Mesothelial cell of epicardium (in vitro differentiated cells): ENCODE data around the gene RABGGTA. TPM values are rescaled to one million over a fixed set of nuclear protein-coding genes. Genes with fewer than 3 reads are reported as not detected.
A peak's percentile ranks its signal among the peaks of the same experiment; 100 is the strongest.

Experiments
- DNase-seq, 2 experiments: peaks; one replicate each; pipeline ENCODE4 v3.0.0; 2021; ENCODE audit warnings: low spot score in 2 of 2; ENCODE audit not compliant: unreplicated experiment in 2 of 2
- H3K27ac Mint-ChIP-seq: 2 replicates; pipeline ENCODE4 v1.8.0; 2021; ENCODE audit warnings: mixed read lengths
- H3K27me3 Mint-ChIP-seq: 2 replicates; pipeline ENCODE4 v1.8.0; 2021; ENCODE audit warnings: low read depth, mixed read lengths
- H3K36me3 Mint-ChIP-seq: 2 replicates; pipeline ENCODE4 v1.8.0; 2021; ENCODE audit warnings: mixed read lengths
- H3K4me1 Mint-ChIP-seq: 2 replicates; pipeline ENCODE4 v1.8.0; 2021; ENCODE audit warnings: mixed read lengths
- H3K4me3 Mint-ChIP-seq: 2 replicates; pipeline ENCODE4 v1.8.0; 2021; ENCODE audit warnings: mild to moderate bottlenecking, moderate library complexity, mixed read lengths
- H3K9me3 Mint-ChIP-seq: 2 replicates; pipeline ENCODE4 v1.8.0; 2021; ENCODE audit warnings: mixed read lengths
- total RNA-seq: library from RNA; stranded (reverse); gene quantifications from 3 replicates; pipeline ENCODE4 v1.2.1, GENCODE V29; 2021
- TF ChIP-seq, protein P1 (sequence below): fragments of 200-600 bp; sonication (generic); IDR thresholded peaks from one replicate; pipeline ENCODE4 v1.5.0; 2021; ENCODE audit warnings: antibody characterized with exemption; ENCODE audit not compliant: unreplicated experiment

RABGGTA gene
- total RNA-seq, 1 donor from 2014 or later: 28.7 TPM

DNA sequence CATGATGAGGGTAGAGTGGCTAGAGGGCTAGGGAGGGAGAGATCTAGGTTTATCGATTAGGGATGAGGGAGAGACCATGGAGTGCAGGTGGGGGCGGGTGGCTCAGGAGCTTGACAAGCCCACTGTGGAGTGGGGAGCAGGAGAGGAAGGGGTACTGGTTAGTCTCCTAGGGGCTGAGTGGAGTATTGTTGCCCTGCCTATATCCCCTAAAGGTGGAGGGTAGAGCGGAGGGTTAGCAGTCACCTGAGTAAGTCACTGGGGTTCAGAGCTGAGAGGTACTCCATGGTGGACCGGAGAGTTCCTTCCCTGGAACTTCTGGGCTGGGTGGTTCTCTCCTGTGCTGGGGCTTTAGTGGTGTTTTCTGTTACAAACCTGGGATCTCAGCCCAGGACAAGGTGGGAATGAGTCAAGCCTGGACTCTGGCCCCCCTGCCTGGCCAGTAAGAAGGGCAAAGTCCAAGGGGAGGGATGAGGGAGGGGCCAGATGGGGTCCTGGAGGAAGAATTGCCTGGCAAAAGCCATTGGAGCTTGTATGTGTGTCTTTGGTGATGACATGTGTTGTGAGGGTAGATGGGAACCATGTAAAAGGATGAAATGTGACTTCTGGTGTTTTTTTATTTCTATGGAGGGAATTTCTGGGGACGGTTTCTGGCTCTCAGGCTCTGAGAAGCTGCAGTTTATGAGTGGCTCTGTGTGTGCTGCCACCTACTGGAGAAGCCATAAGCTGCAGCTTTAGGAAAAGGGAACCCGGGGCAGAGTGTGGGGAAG, 36.4 kb upstream of the RABGGTA start, which contains the start of gene CIDEB:
Gene CIDEB (minus strand): TSS at position 403 of the 767 bp plus-strand sequence. CDS start 119 bp downstream, at position 284.
- H3K9me3 Mint-ChIP-seq: no peaks in the 10 kb centered on the region
- DNase-seq: peak in 1 of 2 experiments; percentile 72
- TF ChIP-seq, protein P1, sequence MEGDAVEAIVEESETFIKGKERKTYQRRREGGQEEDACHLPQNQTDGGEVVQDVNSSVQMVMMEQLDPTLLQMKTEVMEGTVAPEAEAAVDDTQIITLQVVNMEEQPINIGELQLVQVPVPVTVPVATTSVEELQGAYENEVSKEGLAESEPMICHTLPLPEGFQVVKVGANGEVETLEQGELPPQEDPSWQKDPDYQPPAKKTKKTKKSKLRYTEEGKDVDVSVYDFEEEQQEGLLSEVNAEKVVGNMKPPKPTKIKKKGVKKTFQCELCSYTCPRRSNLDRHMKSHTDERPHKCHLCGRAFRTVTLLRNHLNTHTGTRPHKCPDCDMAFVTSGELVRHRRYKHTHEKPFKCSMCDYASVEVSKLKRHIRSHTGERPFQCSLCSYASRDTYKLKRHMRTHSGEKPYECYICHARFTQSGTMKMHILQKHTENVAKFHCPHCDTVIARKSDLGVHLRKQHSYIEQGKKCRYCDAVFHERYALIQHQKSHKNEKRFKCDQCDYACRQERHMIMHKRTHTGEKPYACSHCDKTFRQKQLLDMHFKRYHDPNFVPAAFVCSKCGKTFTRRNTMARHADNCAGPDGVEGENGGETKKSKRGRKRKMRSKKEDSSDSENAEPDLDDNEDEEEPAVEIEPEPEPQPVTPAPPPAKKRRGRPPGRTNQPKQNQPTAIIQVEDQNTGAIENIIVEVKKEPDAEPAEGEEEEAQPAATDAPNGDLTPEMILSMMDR: peak; percentile 82
- peaks cover 2% of the 10 kb centered on the region for H3K4me1 Mint-ChIP-seq
- H3K36me3 Mint-ChIP-seq: peaks cover 26% of the 10 kb centered on the region
- H3K4me3 Mint-ChIP-seq: no peak within 1 kb of the TSS
- H3K27ac Mint-ChIP-seq: no peak within 1 kb of the TSS
- no peaks in the 10 kb centered on the region for H3K27me3 Mint-ChIP-seq

DNA sequence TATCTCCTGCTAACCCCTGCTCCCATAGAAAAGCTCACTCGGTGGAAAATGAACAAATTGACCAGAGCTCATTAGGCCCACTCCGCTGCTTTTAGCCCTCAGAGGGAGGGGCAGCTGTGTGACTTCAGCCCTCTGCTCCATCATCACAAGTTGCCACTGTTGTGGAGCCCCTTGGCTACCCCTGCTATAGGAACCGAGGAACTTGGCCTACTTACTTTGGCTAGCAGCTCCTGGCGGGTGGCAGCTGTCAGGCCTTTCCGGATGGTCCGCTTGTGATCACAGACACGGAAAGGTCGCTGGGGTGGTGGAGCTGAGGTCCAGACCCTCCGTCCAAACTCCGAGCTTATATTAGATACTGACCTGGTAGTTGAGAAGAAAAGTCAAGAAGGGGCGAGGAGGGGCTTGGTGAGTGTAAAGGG, 35.8 kb upstream of the RABGGTA start:
- H3K36me3 Mint-ChIP-seq: peaks cover 27% of the 10 kb centered on the region
- no peak overlapping the region for H3K4me3 Mint-ChIP-seq
- H3K4me1 Mint-ChIP-seq: peaks cover 2% of the 10 kb centered on the region
- no peaks in the 10 kb centered on the region for H3K27me3 Mint-ChIP-seq
- no peak overlapping the region for H3K27ac Mint-ChIP-seq
- DNase-seq: no peak
- H3K9me3 Mint-ChIP-seq: no peaks in the 10 kb centered on the region
- TF ChIP-seq, protein P1: no peak

DNA sequence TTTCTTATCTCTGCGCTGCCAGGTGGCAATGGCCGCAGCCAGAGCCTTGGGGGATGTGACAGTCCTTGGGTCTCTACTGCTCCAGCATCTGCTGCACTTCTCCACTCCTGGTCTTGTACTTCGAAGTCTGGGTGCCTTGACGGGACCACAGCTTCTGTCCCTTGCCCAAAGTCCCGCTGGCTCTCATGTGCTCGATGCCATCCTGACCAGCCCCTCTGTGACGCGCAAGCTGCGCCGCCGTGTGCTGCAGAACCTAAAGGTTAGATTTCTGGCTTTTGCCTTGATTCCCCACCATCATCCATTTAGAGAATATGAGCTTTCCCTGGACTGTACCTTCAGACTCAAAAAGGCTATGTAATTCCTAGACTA, 32.6 kb upstream of the RABGGTA start:
- no peak for DNase-seq
- no peaks in the 10 kb centered on the region for H3K9me3 Mint-ChIP-seq
- TF ChIP-seq, protein P1: no peak
- peaks cover 21% of the 10 kb centered on the region for H3K4me1 Mint-ChIP-seq
- peaks cover 27% of the 10 kb centered on the region for H3K36me3 Mint-ChIP-seq
- H3K27me3 Mint-ChIP-seq: no peaks in the 10 kb centered on the region
- H3K27ac Mint-ChIP-seq: no peak overlapping the region
- no peak overlapping the region for H3K4me3 Mint-ChIP-seq

DNA sequence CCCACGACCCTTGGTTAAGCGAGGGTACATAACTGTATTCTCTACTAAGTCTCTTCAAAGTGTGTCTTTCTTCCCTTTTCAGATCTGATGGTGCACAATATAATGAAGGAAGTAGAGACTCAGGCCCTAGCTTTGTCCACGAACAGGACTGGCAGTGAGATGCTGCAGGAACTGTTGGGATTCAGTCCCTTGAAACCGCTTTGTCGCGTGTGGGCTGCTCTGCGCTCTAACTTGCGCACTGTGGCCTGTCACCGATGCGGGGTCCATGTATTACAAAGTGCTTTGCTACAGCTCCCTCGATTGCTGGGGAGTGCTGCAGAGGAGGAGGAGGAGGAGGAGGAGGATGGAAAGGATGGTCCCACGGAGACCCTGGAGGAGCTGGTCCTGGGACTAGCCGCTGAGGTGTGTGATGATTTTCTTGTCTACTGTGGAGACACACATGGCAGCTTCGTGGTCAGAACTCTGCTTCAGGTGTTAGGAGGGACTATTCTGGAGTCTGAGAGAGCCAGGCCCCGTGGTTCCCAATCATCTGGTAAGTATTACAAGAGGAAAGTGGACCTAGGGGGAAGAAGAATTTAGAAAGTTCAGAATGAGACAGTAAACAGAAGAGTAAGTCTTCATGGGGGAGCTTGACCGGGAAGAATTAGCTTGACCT, 29.1 kb upstream of the RABGGTA start:
- peaks cover 36% of the 10 kb centered on the region for H3K4me1 Mint-ChIP-seq
- DNase-seq: no peak
- H3K27ac Mint-ChIP-seq: peak overlapping the region; percentile 76
- H3K36me3 Mint-ChIP-seq: peaks cover 20% of the 10 kb centered on the region
- H3K9me3 Mint-ChIP-seq: no peaks in the 10 kb centered on the region
- TF ChIP-seq, protein P1: no peak
- peak overlapping the region; percentile 97 for H3K4me3 Mint-ChIP-seq
- H3K27me3 Mint-ChIP-seq: no peaks in the 10 kb centered on the region

DNA sequence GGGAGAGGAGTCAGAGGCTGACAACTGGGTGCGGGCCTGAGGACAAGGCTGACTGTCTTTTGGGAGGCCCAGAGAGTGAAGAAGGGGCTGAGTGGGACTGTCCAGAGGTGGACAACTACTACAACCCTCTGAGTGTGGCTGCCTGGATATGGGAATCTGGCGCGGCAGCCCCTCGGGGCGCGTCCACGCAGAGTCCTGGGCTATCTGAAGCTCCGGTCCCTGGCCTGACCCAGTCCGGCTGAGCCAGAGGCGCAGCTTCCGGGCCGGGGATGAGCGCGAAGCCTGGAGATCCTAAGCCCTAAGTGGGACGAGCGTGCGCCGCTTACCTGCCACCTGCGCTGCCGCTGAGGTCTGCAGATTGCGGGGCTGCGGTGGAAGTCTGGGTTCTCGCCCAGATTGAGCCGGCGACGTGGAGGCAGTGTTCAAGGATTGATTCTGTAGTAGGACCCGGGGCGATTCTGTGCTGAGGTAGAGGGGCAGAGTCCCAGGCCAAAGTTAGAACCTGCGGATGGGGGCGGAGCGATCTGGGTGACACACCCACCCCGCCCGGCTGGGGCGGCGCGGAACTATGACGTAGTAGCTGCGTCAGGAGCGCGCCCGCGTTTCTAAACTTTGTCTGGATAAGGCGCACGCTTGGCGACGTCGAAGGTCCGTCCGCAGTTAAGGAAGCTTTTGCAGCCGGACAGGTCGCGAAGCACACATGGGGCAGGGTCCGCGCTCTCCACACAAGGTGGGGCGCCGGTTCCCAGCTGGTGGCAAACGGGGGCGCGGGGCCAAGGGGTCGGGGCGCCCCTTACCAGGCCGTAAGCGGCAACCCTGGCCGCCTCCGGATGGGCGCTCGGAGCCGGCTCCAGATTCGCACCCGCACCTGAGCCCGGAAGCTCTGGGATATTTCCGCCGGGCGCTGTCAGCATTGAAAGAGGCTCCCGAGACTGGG, 28.1 kb upstream of the RABGGTA start, which contains the start of the genes DHRS1 and NOP9:
Gene DHRS1 (minus strand): TSS at position 526 of the 937 bp plus-strand sequence. CDS start 674 bp downstream, outside the sequence.
Gene NOP9 (plus strand): TSS at position 596 of the 937 bp plus-strand sequence. CDS start 105 bp downstream, at position 701.
- H3K36me3 Mint-ChIP-seq: peaks cover 11% of the 10 kb centered on the region
- H3K9me3 Mint-ChIP-seq: no peaks in the 10 kb centered on the region
- no peaks in the 10 kb centered on the region for H3K27me3 Mint-ChIP-seq
- H3K4me1 Mint-ChIP-seq: peaks cover 36% of the 10 kb centered on the region
- DNase-seq: peak; percentile 87 to 98
- peak within 1 kb of the TSS; percentile 97 for H3K4me3 Mint-ChIP-seq
- TF ChIP-seq, protein P1: no peak
- H3K27ac Mint-ChIP-seq: peak within 1 kb of the TSS; percentile 97
